GM06990 (cell line): Measurements from ENCODE around the gene PTPN21.

Experiments
- DNase-seq: peaks from one replicate; pipeline ENCODE4 v3.0.0-alpha.2; 2011; ENCODE audit not compliant: insufficient read length; ENCODE audit errors: extremely low read depth
- H3K27me3 ChIP-seq: replicated peaks from 2 replicates; pipeline ENCODE4 v1.6.0; 2011; ENCODE audit warnings: low read length; ENCODE audit not compliant: control insufficient read depth, insufficient read depth
- H3K36me3 ChIP-seq: 2 replicates; pipeline ENCODE4 v1.5.1; 2011; ENCODE audit warnings: low read length; ENCODE audit not compliant: control insufficient read depth, insufficient read depth
- H3K4me3 ChIP-seq: replicated peaks from 2 replicates; pipeline ENCODE4 v1.5.1; 2011; ENCODE audit warnings: low read depth, mild to moderate bottlenecking, control low read depth, low read length
- TF ChIP-seq, protein P1 (sequence below): IDR thresholded peaks from 2 replicates; pipeline ENCODE4 v1.5.1; 2011; ENCODE audit warnings: low read length, control low read depth, mild to moderate bottlenecking, inconsistent platforms; ENCODE audit not compliant: insufficient read depth, poor library complexity, severe bottlenecking

The PTPN21 gene

DNA sequence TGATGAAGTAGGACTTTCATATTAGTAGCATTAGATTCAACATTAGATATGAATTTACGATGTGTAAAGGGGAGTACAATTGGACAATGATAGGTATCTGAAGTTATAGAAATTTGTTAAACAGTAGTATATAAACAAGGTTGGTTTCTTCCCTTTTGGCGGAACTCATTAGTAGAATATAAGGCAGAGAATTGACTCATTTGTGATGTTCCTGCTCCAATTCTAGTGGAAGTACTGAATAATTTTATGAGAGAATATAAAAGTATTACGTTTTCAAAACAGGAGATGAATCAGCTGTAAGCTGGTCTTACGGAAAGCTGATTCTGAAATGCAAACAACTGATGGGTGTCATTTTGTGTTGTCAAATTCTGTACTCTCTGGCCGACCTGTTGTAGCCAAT is 21.4 kb upstream of the PTPN21 start:
- DNase-seq = no peak
- Histone ChIP-seq H3K4me3 (no peak overlapping the region), H3K27me3 (no peaks in the 10 kb centered on the region), H3K36me3 (peaks cover 10% of the 10 kb centered on the region)
- TF ChIP-seq, protein P1, sequence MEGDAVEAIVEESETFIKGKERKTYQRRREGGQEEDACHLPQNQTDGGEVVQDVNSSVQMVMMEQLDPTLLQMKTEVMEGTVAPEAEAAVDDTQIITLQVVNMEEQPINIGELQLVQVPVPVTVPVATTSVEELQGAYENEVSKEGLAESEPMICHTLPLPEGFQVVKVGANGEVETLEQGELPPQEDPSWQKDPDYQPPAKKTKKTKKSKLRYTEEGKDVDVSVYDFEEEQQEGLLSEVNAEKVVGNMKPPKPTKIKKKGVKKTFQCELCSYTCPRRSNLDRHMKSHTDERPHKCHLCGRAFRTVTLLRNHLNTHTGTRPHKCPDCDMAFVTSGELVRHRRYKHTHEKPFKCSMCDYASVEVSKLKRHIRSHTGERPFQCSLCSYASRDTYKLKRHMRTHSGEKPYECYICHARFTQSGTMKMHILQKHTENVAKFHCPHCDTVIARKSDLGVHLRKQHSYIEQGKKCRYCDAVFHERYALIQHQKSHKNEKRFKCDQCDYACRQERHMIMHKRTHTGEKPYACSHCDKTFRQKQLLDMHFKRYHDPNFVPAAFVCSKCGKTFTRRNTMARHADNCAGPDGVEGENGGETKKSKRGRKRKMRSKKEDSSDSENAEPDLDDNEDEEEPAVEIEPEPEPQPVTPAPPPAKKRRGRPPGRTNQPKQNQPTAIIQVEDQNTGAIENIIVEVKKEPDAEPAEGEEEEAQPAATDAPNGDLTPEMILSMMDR = no peak

DNA sequence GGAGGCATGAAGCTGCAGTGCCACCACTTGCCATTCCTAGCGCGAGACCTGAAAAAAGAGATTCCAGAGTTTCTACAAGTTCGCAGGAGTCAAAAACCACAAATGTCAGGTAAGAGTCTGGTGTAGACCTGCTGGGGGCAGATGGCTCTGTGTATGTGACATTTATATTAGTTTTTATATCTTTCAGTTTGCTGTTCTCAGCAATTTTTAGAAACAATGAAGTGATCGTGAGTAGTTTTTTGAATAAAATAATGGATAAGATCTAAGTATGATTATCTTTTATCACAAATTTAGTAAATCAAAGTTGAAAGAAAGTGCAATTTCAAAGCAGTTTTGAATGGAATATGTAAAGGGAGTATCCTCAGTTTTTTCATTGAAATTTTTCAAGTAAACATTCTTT is 17.3 kb upstream of the PTPN21 start:
- H3K36me3 ChIP-seq = peaks cover 9% of the 10 kb centered on the region
- no peak overlapping the region for H3K4me3 ChIP-seq
- no peaks in the 10 kb centered on the region for H3K27me3 ChIP-seq
- TF ChIP-seq, protein P1 = no peak
- DNase-seq = no peak

DNA sequence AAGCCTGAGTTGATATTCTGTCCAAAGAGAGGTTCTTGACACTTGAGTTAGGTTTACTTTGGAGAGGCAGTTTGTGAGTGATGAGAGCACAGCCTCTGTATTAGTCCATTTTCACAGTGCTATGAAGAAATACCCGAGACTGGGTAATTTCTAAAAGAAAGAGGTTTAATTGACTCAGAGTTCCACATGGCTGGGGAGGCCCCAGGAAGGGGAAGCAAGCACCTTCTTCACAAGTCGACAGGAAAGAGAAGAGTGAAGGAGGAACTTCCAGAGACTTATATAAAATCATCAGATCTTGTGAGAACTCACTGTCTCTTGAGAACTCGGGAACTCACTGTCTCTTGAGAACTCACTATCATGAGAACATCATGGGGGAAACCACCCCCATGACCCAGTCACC is 13.4 kb upstream of the PTPN21 start:
- TF ChIP-seq, protein P1 = no peak
- no peaks in the 10 kb centered on the region for H3K27me3 ChIP-seq
- DNase-seq = no peak
- peaks cover 8% of the 10 kb centered on the region for H3K36me3 ChIP-seq
- no peak overlapping the region for H3K4me3 ChIP-seq

DNA sequence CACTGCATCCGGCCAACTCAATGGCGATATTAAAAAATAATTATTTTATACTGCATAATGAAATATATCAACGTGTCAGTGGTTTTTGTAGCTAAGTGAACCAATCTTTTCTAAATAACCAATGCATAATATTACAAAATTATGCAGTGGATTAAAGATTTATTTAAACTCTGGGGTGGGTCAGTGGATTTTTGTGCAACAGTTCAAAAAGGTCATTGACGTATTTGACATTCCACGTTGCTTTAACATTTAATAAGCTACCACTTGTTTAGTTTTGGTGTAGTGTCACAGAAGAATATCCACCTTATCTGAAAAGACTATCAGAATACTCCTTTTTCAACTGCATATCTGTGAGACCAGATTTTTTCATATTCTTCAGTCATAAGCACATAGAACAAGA is 10.6 kb upstream of the PTPN21 start:
- Histone ChIP-seq H3K36me3 (peaks cover 8% of the 10 kb centered on the region), H3K27me3 (no peaks in the 10 kb centered on the region), H3K4me3 (no peak overlapping the region)
- TF ChIP-seq, protein P1 = no peak
- no peak for DNase-seq

DNA sequence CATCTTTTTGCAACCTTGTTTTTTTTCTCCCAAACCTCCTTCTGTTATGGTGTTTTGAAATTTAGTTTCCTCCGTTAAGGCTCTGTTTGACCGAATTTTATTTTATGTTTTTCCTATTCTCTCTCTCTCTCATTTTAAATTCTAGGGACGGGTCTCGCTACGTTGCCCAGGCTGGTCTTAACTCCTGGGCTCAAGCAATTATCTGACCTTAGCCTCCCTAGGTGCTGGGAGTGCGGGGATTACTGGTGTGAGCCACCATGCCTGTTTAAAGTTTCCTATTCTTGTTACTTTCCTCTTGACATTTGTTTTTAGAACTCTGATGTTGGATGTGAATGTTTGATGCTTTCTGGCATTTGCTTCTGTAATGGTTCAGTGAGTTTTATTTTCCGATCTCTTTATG is 9.0 kb upstream of the PTPN21 start:
- Histone ChIP-seq H3K27me3 (no peaks in the 10 kb centered on the region), H3K36me3 (peaks cover 4% of the 10 kb centered on the region), H3K4me3 (peak overlapping the region; percentile 98)
- no peak for DNase-seq
- TF ChIP-seq, protein P1 = no peak

DNA sequence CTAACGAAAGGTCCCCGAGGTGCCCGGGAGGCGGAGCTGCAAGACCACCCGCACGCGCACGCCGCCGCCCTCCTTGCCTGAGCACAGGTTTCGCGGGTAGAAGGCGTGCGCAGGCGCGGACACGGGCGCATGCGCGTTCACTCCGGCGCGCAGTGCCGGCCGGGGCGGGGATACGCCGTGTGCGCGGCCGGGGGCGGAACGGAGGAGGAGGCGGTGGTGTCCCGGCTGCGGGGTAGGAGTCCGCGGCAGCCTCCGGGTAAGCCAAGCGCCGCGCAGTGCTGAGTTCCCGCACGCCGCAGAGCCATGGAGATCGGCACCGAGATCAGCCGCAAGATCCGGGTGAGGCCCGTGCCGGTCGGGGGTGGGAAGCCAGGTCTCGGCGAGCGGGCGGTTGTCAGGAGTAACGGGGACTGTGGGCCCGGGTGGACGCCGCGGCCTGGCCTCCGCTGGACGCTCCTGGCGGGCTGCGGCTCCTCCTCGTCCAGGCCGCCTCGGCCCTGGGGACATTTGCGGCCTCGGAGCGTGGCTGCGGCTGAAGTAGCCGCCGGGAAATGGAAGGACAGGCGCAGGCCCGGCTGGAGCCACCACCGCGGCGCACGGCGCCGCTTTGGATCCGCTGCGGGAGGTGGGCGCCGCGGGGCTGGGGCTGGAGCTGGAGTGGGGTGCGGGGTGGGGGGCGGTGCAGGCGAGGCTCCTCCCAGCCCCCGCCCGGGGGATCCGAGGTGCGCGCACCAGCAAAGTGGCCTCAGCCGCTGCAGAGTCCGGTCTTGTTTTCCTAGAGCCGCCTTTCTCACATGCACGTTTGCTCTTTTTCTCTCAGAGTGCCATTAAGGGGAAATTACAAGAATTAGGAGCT is 8.3 kb upstream of the PTPN21 start, which contains the start of gene ZC3H14:
Gene ZC3H14 (plus strand): TSS at position 207 of the 856 bp plus-strand sequence. CDS start 97 bp downstream, at position 304.
- Histone ChIP-seq H3K27me3 (no peaks in the 10 kb centered on the region), H3K36me3 (peaks cover 2% of the 10 kb centered on the region), H3K4me3 (peak within 1 kb of the TSS; percentile 98)
- TF ChIP-seq, protein P1 = peak; percentile 22
- DNase-seq = peak; percentile 96
